K562 (cell line): Measurements from ENCODE around the gene RNASEH2A. TPM values are rescaled to one million over a fixed set of nuclear protein-coding genes. Genes with fewer than 3 reads are reported as not detected.

Source experiments
- CEBPZ ChIP-seq: fragments of 150-350 bp; IDR thresholded peaks from 2 replicates; pipeline ENCODE4 v1.6.1; 2014; ENCODE audit warnings: low read depth, mild to moderate bottlenecking, low read length, borderline replicate concordance
- COPS2 ChIP-seq: fragments of 450-650 bp; conservative IDR thresholded peaks from 2 replicates; pipeline ENCODE4 v1.6.1; 2016; ENCODE audit warnings: mild to moderate bottlenecking, moderate library complexity
- GABPB2 ChIP-seq: fragments of 250-450 bp; sonication (Bioruptor Pico); conservative IDR thresholded peaks from 2 replicates; pipeline ENCODE4 v1.5.1; 2021; ENCODE audit warnings: mild to moderate bottlenecking
- GTF2B ChIP-seq: IDR thresholded peaks from 2 replicates; pipeline ENCODE4 v1.6.1; 2011; ENCODE audit not compliant: insufficient read length; ENCODE audit errors: extremely low read depth
- HBP1 ChIP-seq: fragments of 450-650 bp; formaldehyde crosslinking; IDR thresholded peaks from 2 replicates; pipeline ENCODE4 v1.4.0; 2022; ENCODE audit warnings: missing genetic modification characterization
- JUND ChIP-seq, 2 experiments: IDR thresholded peaks; 2 replicates in 1 of 2; 3 replicates in 1 of 2; pipeline ENCODE4 v1.6.1; 2011; ENCODE audit warnings: borderline replicate concordance in 2 of 2, low read depth in 2 of 2, low read length in 2 of 2, improper control_type of control experiment in 1 of 2, missing biosample characterization in 1 of 2, missing genetic modification characterization in 1 of 2, missing genetic modification reagents in 1 of 2
- MAZ ChIP-seq, 2 experiments: fragments of 450-650 bp in 1 of 2; sonication (generic) in 1 of 2; formaldehyde crosslinking; IDR thresholded peaks in 1 of 2; conservative IDR thresholded peaks in 1 of 2; 2 replicates each; pipeline versions ENCODE4 v1.4.0 to v1.5.0; 2020; ENCODE audit warnings: mild to moderate bottlenecking in 1 of 2, missing genetic modification reagents in 1 of 2
- MED1 ChIP-seq: sonication (generic); formaldehyde crosslinking; IDR thresholded peaks from 2 replicates; pipeline ENCODE4 v1.8.1; 2023; ENCODE audit warnings: missing genetic modification reagents, borderline replicate concordance
- NEUROD1 ChIP-seq: fragments of 150-350 bp; IDR thresholded peaks from 2 replicates; pipeline ENCODE4 v1.6.1; 2014; ENCODE audit warnings: borderline replicate concordance, low read length, low read depth; ENCODE audit not compliant: partially characterized antibody
- NFXL1 ChIP-seq: fragments of 450-650 bp; formaldehyde crosslinking; IDR thresholded peaks from 2 replicates; pipeline ENCODE4 v1.4.0; 2021; ENCODE audit warnings: mild to moderate bottlenecking
- NR3C1 ChIP-seq: sonication (generic); formaldehyde crosslinking; IDR thresholded peaks from 2 replicates; pipeline ENCODE4 v1.8.1; 2022; ENCODE audit warnings: missing genetic modification reagents
- RAD51 ChIP-seq: fragments of 450-650 bp; IDR thresholded peaks from 2 replicates; pipeline ENCODE4 v1.7.1; 2016; ENCODE audit warnings: low read depth, mild to moderate bottlenecking, borderline replicate concordance
- RNF2 ChIP-seq: sonication (generic); IDR thresholded peaks from 2 replicates; pipeline ENCODE4 v1.6.1; 2016
- SP1 ChIP-seq: sonication (generic); formaldehyde crosslinking; IDR thresholded peaks from 2 replicates; pipeline ENCODE4 v1.8.1; 2022; ENCODE audit warnings: mild to moderate bottlenecking, missing genetic modification reagents
- TEAD1 ChIP-seq, 2 experiments: fragments of 450-650 bp in 1 of 2; sonication (generic) in 1 of 2; formaldehyde crosslinking; IDR thresholded peaks; 2 replicates each; pipeline versions ENCODE4 v1.4.0 to v1.8.0; 2020 to 2022; ENCODE audit warnings: mild to moderate bottlenecking in 2 of 2, missing genetic modification reagents in 1 of 2
- TRIM24 ChIP-seq, 2 experiments: fragments of 450-650 bp; IDR thresholded peaks; 2 replicates each; pipeline ENCODE4 v1.6.1; 2016
- XRCC5 ChIP-seq: fragments of 200-400 bp; formaldehyde crosslinking; IDR thresholded peaks from 2 replicates; pipeline ENCODE4 v1.6.1; 2017; ENCODE audit warnings: low read depth, mild to moderate bottlenecking, low read length
- ZNF184 ChIP-seq: sonication (generic); formaldehyde crosslinking; IDR thresholded peaks from 2 replicates; pipeline ENCODE4 v1.5.0; 2020; ENCODE audit warnings: missing genetic modification reagents
- ZNF263 ChIP-seq: sonication (generic); formaldehyde crosslinking; IDR thresholded peaks from 2 replicates; pipeline ENCODE4 v1.8.0; 2022; ENCODE audit warnings: mild to moderate bottlenecking, missing genetic modification reagents, borderline replicate concordance
- ZNF311 ChIP-seq: fragments of 250-450 bp; sonication (Bioruptor Pico); IDR thresholded peaks from 2 replicates; pipeline ENCODE4 v1.4.0; 2020; ENCODE audit warnings: mild to moderate bottlenecking, moderate library complexity
- ZNF445 ChIP-seq: fragments of 250-450 bp; sonication (Bioruptor Pico); IDR thresholded peaks from 2 replicates; pipeline ENCODE4 v1.4.0; 2020; ENCODE audit warnings: low read depth, mild to moderate bottlenecking, moderate library complexity
- ZNF707 ChIP-seq: fragments of 250-450 bp; sonication (Bioruptor Pico); conservative IDR thresholded peaks from 2 replicates; pipeline ENCODE4 v1.8.0; 2022; ENCODE audit warnings: inconsistent platforms, mild to moderate bottlenecking, moderate library complexity
- ZNF76 ChIP-seq: fragments of 250-450 bp; sonication (Bioruptor Pico); IDR thresholded peaks from 2 replicates; pipeline ENCODE4 v1.4.0; 2020; ENCODE audit warnings: mild to moderate bottlenecking, moderate library complexity, borderline replicate concordance
- polyA plus RNA-seq, 8 experiments: library from polyadenylated mRNA; depleted of rRNA in 4 of 8; stranded (reverse) in 5 of 8; unstranded in 3 of 8; fragments of >200 nt; fragmentation: Nextera tagmentation in 2 of 8; fragmentation: Illumina TruSeq in 1 of 8; extraction: Ambion mirVana in 2 of 8; extraction: Trizol in 1 of 8; gene quantifications; 2 replicates each; pipeline versions ENCODE4 v1.2.1 to v1.2.3, GENCODE V29; 2011 to 2014; ENCODE audit warnings: inconsistent platforms in 1 of 8, missing spikeins in 1 of 8
- total RNA-seq, 7 experiments: library from RNA; depleted of rRNA in 6 of 7; stranded (reverse); fragments of >200 nt in 6 of 7; fragmentation: Illumina TruSeq in 2 of 7; extraction: Trizol in 2 of 7; gene quantifications; 2 replicates each; pipeline versions ENCODE4 v1.2.1 to v1.2.3, GENCODE V29; 2011 to 2021; ENCODE audit warnings: low replicate concordance in 1 of 7

Gene RNASEH2A
- total and polyA plus RNA-seq, 9 of the 15 experiments (the other 6 are each of a cell fraction or from before 2014, with no cell fraction given): 22.3 to 78.0 (median 61.7) TPM

GRCh38 chr19:12825254-12826131, 19.1 kb downstream of the RNASEH2A start (continued):
- no peak for TF ChIP-seq GABPB2 (CRISPR knock-in tag)
- no peak for TF ChIP-seq CEBPZ
- no peak for TF ChIP-seq ZNF707
- TF ChIP-seq ZNF445 (CRISPR knock-in tag): no peak
- TF ChIP-seq MAZ (CRISPR knock-in tag; conservative IDR thresholded peaks at IDR 0.05 in 1 of 2, IDR thresholded peaks at IDR 0.05 in 1 of 2): peak in 1 of 2 experiments; percentile 85; a peak in 2 of 4 replicates
- TF ChIP-seq ZNF76 (CRISPR knock-in tag): no peak
- TF ChIP-seq NEUROD1: no peak
- TF ChIP-seq GTF2B: no peak
- no peak for TF ChIP-seq COPS2
- TF ChIP-seq RAD51: peak; percentile 66
- 0 out of 2 replicates have a peak, but pooled peaks have one; percentile 27 for TF ChIP-seq RNF2
- no peak for TF ChIP-seq TEAD1 (CRISPR knock-in tag; IDR thresholded peaks at IDR 0.05)
- peak; percentile 37; the same call in 1 of the 2 replicates for TF ChIP-seq JUND (IDR thresholded peaks at IDR 0.05; ENCODE audit: borderline replicate concordance, low read depth, low read length)
- TF ChIP-seq JUND (tag; IDR thresholded peaks at IDR 0.05; ENCODE audit: borderline replicate concordance, low read depth, low read length): no peak
- TF ChIP-seq ZNF311: no peak
- TF ChIP-seq NFXL1: no peak
- TF ChIP-seq XRCC5: no peak
- TF ChIP-seq MED1 (CRISPR knock-in tag): no peak
- TF ChIP-seq NR3C1 (CRISPR knock-in tag): no peak
- peak; percentile 71 for TF ChIP-seq SP1 (CRISPR knock-in tag)
- no peak for TF ChIP-seq ZNF184
- no peak for TF ChIP-seq HBP1 (CRISPR knock-in tag)
- TF ChIP-seq ZNF263 (CRISPR knock-in tag): peak; percentile 56; the same call in 1 of the 2 replicates
- TF ChIP-seq TRIM24 (IDR thresholded peaks at IDR 0.05): peak in 1 of 2 experiments; percentile 85; a peak in 2 of 4 replicates
